Duodenal mucosa (tissue), 2 donors: ENCODE results near the gene PTPRB.

Experiments used
- H3K27ac ChIP-seq: one replicate; pipeline ENCODE4 v1.7.0; 2013; ENCODE audit warnings: low read depth, low read length
- H3K27me3 ChIP-seq, 2 donors: one replicate each; pipeline ENCODE4 v1.7.0; 2013; ENCODE audit warnings: low read length in 2 of 2, control low read depth in 1 of 2; ENCODE audit not compliant: insufficient read depth in 2 of 2, control insufficient read depth in 1 of 2
- H3K36me3 ChIP-seq, 2 donors: one replicate each; pipeline ENCODE4 v1.7.0; 2013; ENCODE audit warnings: low read length in 2 of 2, control low read depth in 1 of 2; ENCODE audit not compliant: insufficient read depth in 2 of 2, control insufficient read depth in 1 of 2
- H3K4me1 ChIP-seq, 2 donors: one replicate each; pipeline ENCODE4 v1.7.0; 2013; ENCODE audit warnings: low read length in 2 of 2, control low read depth in 1 of 2; ENCODE audit not compliant: insufficient read depth in 2 of 2, control insufficient read depth in 1 of 2
- H3K4me3 ChIP-seq, 2 donors: one replicate each; pipeline ENCODE4 v1.7.0; 2013; ENCODE audit warnings: low read length in 2 of 2, low read depth in 1 of 2
- H3K9ac ChIP-seq, 2 donors: one replicate each; pipeline ENCODE4 v1.7.0; 2013; ENCODE audit warnings: low read length in 2 of 2, low read depth in 1 of 2
- H3K9me3 ChIP-seq, 2 donors: one replicate each; pipeline ENCODE4 v1.7.0; 2013; ENCODE audit warnings: low read length in 2 of 2, control low read depth in 1 of 2; ENCODE audit not compliant: control insufficient read depth in 1 of 2

Gene PTPRB

DNA sequence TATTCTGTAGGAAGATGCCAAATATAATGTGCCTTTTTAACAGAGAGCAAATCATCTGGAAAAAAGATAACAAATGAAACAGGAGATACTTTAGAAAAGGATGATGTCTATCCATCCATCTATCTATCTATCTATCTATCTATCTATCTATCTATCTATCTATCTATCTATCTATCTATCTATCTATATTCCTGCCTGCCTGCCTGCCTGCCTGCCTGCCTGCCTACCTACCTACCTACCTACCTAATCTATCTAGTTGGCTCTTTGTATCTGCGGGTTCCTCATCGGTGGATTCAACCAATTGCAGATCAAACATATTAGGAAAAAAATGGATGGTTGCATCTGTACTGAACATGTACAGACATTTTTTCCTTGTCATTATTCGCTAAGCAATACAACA, 11.0 kb downstream of the PTPRB start:
- H3K4me3 ChIP-seq = no peak overlapping the region
- no peaks in the 10 kb centered on the region for H3K4me1 ChIP-seq
- no peaks in the 10 kb centered on the region for H3K36me3 ChIP-seq
- no peaks in the 10 kb centered on the region for H3K27me3 ChIP-seq
- H3K9me3 ChIP-seq = no peaks in the 10 kb centered on the region
- H3K27ac ChIP-seq = no peak overlapping the region
- H3K9ac ChIP-seq = no peak overlapping the region

DNA sequence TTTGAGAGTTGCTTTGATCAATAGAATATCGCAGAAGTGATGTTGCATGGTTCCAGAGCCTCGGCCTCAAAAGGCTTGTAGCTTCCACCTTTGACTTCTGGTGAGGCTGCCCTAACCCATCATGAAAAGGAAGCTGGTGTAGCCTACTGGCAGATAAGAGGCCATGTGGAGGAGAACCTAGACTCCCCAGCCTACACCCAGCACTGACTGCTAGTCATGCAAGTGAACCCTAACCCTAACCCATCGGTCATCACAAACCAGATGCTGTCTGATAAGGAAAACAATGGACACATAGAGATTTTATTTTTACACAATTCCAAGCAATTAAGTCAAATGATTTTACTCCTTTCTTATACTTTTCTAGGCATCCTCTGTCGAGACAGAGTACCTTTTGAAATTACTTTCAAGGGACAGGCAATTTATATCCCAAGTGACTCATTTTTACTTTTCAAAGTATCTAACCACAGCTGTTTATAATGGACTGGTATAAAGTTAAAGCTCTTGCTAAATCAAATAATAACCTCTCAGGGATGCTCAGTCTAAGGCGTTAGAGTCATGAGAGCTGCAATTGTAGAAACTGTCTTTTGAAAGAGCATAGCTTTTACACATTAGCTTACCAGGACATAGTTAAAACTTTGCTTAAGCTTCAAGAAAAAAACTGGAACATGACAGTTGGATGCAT, 17.6 kb downstream of the PTPRB start:
- no peak overlapping the region for H3K9ac ChIP-seq
- no peaks in the 10 kb centered on the region for H3K27me3 ChIP-seq
- H3K36me3 ChIP-seq = no peaks in the 10 kb centered on the region
- no peaks in the 10 kb centered on the region for H3K4me1 ChIP-seq
- H3K9me3 ChIP-seq = no peaks in the 10 kb centered on the region
- no peak overlapping the region for H3K4me3 ChIP-seq
- no peak overlapping the region for H3K27ac ChIP-seq

DNA sequence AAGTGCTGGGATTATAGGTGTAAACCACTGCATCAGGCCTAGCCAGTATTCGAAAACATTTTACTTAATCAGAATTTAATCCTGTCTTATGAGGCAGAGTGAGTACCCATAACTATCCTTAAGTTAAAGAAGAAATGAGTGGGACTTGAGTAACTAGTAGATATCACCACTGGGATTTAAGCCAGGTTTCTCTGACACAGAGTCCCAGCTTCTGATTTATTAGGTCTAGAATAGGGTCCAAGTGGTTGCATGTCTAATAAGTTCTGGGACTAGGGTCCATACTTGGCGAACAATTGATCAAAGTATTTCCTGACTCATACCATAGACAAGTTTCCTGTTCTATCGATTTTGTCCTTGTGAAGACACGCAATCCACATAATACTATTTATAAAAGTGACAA, 18.9 kb downstream of the PTPRB start:
- Histone ChIP-seq H3K36me3 (no peaks in the 10 kb centered on the region), H3K4me3 (no peak overlapping the region), H3K27me3 (no peaks in the 10 kb centered on the region), H3K4me1 (no peaks in the 10 kb centered on the region), H3K9me3 (no peaks in the 10 kb centered on the region), H3K9ac (no peak overlapping the region), H3K27ac (no peak overlapping the region)

DNA sequence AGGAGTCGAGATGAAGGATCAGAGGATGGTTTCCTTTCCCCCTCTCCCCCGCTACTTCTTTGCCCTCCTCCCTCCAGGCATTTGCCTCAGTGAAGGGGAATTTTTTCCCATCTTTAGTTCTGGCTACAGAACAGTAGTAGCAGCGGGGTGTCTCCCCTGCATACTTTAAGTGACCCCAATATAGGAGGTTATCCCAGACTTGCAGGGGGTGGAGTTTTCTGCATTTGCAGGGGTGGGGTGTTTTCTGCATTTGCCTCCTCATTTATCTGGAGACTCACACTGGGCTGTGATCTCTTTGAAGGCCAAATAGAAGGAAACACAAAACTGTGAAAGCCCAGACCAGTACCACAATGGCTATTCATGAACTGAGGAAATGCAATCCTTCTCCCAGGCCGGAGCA, 19.8 kb downstream of the PTPRB start:
- Histone ChIP-seq H3K27me3 (no peaks in the 10 kb centered on the region), H3K9me3 (no peaks in the 10 kb centered on the region), H3K4me3 (no peak overlapping the region), H3K4me1 (no peaks in the 10 kb centered on the region), H3K27ac (no peak overlapping the region), H3K36me3 (no peaks in the 10 kb centered on the region), H3K9ac (no peak overlapping the region)

DNA sequence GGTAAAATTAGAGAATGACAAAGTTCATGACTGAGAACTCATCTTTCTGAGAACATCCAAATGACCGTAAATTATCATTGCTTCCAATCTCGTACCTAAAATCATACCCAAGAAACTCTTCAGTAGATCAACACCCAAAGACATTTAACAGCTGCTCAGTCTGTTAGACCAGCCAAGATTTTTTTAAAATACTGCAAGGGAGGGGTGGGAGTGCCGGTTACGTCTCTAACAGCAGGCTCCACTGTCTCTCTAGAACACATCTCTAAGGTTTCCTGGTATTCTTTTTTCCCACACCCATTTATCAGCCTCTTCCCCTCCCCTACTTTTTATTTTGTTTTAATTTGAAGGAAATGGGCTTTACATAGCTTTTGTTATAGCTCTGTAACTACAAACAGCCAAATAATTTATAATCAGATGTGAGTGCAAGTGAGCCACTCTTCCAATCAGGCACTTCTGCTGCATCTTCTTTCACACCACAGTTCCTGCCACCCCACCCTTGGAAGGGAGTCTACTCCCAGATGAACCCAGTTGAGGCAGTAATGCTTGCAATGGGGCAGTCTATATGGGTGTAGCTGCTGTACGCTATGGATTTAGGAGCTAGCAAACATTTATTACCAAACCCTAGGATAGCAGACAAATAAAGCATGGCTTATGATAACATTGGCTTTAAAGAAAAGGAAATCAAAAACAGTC, 21.9 kb downstream of the PTPRB start:
- Histone ChIP-seq H3K27ac (no peak overlapping the region), H3K27me3 (no peaks in the 10 kb centered on the region), H3K9ac (no peak overlapping the region), H3K4me3 (no peak overlapping the region), H3K9me3 (no peaks in the 10 kb centered on the region), H3K36me3 (no peaks in the 10 kb centered on the region), H3K4me1 (no peaks in the 10 kb centered on the region)

DNA sequence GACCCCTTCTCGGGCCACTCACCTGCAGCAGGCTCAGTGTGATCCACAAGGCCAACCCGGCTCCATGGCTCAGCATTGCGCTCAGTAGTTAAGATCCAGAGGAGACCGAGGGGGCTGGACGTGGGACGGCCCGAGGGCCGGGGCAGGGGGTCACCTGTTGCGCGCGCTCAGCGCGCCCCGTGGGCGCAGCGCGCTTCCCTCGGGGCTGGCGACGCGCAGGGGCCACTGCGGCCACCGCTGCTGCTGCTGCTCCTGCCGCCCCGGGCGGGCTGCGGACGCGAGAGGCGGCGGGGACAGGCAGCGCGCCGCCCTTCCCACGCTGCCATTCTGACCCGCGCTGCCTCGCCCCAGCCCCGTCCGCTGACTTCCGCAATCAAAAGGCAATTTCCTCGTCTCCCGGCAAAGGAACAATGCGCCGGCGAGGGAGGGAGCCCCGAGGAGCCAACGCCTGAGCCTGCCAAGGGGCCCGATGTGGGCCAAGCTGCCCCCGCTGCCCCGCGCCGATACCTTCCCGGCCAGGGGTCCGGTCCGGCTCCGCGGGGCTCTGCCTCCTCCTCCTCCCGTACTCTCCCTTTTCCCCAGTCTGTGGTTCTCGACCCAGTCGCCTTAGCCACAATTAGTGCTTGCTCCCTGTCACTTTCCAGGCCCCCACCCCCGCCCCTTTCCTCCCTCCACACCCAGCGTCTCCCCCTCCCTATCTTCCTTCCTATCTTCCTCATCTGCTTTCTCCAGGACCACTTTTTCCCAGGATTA, 27.3 kb downstream of the PTPRB start:
- Histone ChIP-seq H3K9ac (peak overlapping the region; percentile 45 to 59), H3K27me3 (peaks cover 0 to 3% of the 10 kb centered on the region in 2 donors), H3K36me3 (no peaks in the 10 kb centered on the region), H3K4me3 (peak overlapping the region; percentile 63 to 71), H3K27ac (no peak overlapping the region), H3K4me1 (peaks cover 10 to 18% of the 10 kb centered on the region in 2 donors), H3K9me3 (no peaks in the 10 kb centered on the region)

DNA sequence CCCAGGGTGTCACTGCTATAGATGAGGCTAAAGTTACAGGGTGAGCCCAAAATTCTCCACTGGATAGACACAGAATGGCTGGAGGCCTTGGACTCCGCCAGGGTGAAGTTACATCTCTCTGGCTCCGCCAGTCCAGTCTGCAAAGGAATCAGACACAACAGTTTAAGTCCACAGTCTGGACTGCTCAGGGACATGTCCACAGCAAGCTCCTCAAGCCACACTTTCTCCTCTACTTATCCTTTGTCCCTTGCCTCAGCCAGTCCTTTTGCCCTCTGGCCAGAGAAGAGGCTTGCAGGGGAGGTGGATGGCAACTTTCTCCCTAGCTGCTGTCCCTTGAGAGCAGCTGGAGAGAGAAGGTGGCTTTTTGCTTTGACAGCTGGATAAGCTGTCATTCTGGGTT, 28.0 kb downstream of the PTPRB start:
- Histone ChIP-seq H3K27me3 (peaks cover 0 to 3% of the 10 kb centered on the region in 2 donors), H3K9me3 (no peaks in the 10 kb centered on the region), H3K36me3 (no peaks in the 10 kb centered on the region), H3K9ac (peak overlapping the region; percentile 45 to 59), H3K4me3 (peak overlapping the region; percentile 63 to 71), H3K27ac (no peak overlapping the region), H3K4me1 (peaks cover 10 to 18% of the 10 kb centered on the region in 2 donors)

DNA sequence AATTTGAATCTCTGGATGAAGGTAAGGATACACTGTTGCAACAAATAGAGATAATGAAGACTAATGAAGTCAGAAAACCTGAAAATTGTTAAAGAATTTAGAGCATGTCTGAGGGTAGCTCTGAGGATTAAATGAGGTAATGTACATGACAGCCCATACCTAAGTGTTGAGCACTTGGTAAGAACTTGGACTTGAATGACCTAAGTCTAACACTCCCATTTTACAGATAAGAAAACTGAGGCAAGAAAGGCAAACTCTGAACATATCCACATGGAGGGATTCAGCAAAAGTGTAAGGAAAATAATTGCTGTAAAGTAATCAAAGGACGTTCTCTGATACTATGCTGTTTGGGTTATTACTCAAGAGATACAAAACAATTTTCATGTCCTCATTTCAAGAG, 29.0 kb downstream of the PTPRB start:
- Histone ChIP-seq H3K27me3 (peaks cover 0 to 3% of the 10 kb centered on the region in 2 donors), H3K4me3 (no peak overlapping the region), H3K36me3 (no peaks in the 10 kb centered on the region), H3K9me3 (no peaks in the 10 kb centered on the region), H3K9ac (no peak overlapping the region), H3K27ac (no peak overlapping the region), H3K4me1 (peaks cover 10 to 18% of the 10 kb centered on the region in 2 donors)

DNA sequence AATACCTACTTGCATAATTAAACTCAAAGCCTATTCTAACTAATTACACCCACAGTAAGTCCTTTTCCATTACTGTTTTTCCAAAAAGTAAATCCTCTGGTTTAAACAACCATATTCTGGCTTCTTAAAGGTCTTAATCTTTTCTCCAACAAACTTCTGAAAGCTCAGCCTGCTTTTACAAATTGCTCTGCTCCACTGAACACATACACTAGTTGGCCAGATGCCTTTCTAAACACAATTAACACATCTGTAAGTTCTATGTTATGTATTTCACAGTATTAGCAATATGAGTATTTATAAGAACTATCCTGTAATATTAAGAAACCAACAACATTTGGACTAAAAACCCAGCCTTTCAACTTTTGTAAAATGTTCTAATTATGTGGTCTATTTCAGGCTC, 30.1 kb downstream of the PTPRB start:
- Histone ChIP-seq H3K4me1 (peaks cover 10 to 18% of the 10 kb centered on the region in 2 donors), H3K4me3 (no peak overlapping the region), H3K36me3 (no peaks in the 10 kb centered on the region), H3K27ac (no peak overlapping the region), H3K9ac (no peak overlapping the region), H3K9me3 (no peaks in the 10 kb centered on the region), H3K27me3 (peaks cover 0 to 3% of the 10 kb centered on the region in 2 donors)

DNA sequence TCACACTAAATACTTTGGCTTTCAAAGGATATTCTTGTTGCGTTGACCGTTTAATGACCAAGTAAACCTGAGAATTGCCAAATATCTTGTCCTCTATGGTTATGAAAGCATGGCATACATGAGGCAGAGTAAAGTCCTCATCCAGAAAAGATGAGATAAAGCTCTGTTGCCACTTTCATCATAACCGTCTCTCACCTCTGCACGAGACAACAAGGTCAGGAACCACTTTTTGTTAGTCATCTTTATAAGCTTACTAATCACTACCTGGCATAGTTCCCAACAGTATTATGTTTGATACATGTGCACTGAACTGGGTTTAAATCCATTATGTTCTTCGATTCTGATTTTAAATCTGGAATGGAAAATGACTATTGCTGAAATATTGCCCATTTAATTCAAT, 31.3 kb downstream of the PTPRB start:
- Histone ChIP-seq H3K27ac (no peak overlapping the region), H3K9me3 (no peaks in the 10 kb centered on the region), H3K9ac (no peak overlapping the region), H3K27me3 (peaks cover 0 to 3% of the 10 kb centered on the region in 2 donors), H3K4me1 (peaks cover 10 to 18% of the 10 kb centered on the region in 2 donors), H3K4me3 (no peak overlapping the region), H3K36me3 (no peaks in the 10 kb centered on the region)
